Measurements from ENCODE around the gene GTF3C6. TPM values are rescaled to one million over a fixed set of nuclear protein-coding genes. Genes with fewer than 3 reads are reported as not detected.
"Not testable (repeated sequence)": the region's sequence is repeated elsewhere in the genome, so short reads cannot be mapped to it uniquely, and the experiment has no call there.

Gene GTF3C6
- total RNA-seq, 1 donor from 2014 or later: 46.1 TPM

DNA sequence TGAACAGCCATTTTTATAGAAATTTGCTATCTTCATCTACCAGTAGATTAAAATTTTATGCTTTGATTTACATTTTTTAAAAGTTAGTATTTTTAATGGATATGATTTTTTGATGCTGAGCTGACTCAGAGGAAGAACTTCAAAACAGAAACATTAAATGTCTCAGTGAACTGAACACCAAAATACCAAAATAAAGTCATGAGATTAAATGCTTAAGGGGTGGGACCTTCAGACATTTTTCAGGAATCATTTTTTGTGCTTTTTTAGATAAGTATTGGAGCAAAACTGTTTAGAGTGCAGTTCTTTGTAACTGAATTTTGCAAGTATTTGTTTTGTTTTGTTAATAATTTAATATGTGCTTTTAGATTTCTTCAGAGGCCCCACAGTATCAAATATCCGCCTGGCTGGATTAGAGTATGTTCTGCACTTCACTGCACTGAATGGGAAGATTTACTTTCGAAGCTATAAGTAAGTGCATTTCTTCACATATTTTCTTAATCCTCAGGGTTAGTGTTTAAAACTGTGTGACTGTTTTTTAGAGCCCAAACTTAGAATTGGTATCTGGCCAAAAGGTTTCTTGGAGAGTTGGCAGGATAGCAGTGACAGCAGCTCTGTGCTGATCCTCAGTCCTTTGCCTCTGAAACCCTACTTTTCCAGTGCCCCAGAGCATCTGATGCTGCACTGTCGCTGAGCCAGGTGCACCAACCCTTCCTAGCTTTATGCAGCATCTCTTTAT is 57.1 kb downstream of the GTF3C6 start:
- Histone ChIP-seq H3K27ac (no peak overlapping the region), H3K9me3 (no peaks in the 10 kb centered on the region), H3K36me3 (peaks cover 60% of the 10 kb centered on the region), H3K27me3 (ENCODE audit: low read depth) (no peaks in the 10 kb centered on the region), H3K4me1 (peaks cover 5% of the 10 kb centered on the region), H3K4me3 (no peak overlapping the region)
- TF ChIP-seq CTCF (IDR thresholded peaks at IDR 0.05): no peak
- DNase-seq (no peak), ATAC-seq (no peak)
- intact Hi-C loops (cut with DNase I): no loop called here

GRCh38 chr6:111017241-111017640 is 58.7 kb downstream of the GTF3C6 start:
- DNase-seq; H3K9me3 ChIP-seq; H3K4me1 ChIP-seq; H3K27me3 ChIP-seq (ENCODE audit: low read depth); ATAC-seq; intact Hi-C loops (cut with DNase I); H3K27ac ChIP-seq; H3K4me3 ChIP-seq: not testable (repeated sequence)
- peaks cover 46% of the 10 kb centered on the region for H3K36me3 ChIP-seq

Other genes with a start within 250 kb of the GTF3C6 start
- 26.0 TPM for gene CDK19, start 143.2 kb upstream of the GTF3C6 start, total RNA-seq
- 65.8 TPM for gene AMD1, start 83.9 kb upstream of the GTF3C6 start, total RNA-seq
- 15.5 TPM for gene RPF2, start 23.3 kb downstream of the GTF3C6 start, total RNA-seq
- 11.9 TPM for gene SLC16A10, start 128.8 kb downstream of the GTF3C6 start, total RNA-seq